ENCODE data around the gene PLA2G15.

Gene PLA2G15

GRCh38 chr16:68237243-68238028 is 7.7 kb upstream of the PLA2G15 start (continued):
- TF ChIP-seq ZNF140 (tag by site-specific recombination; IDR thresholded peaks at IDR 0.05): no peak
- TF ChIP-seq GLIS1 (tag by site-specific recombination; IDR thresholded peaks at IDR 0.05): 0 out of 2 replicates have a peak, but pooled peaks have one; percentile 7
- TF ChIP-seq SALL2 (tag by site-specific recombination; IDR thresholded peaks at IDR 0.05; ENCODE audit: borderline replicate concordance): no peak
- TF ChIP-seq ZBTB17 (tag by site-specific recombination; IDR thresholded peaks at IDR 0.05): peak; percentile 38
- no peak for TF ChIP-seq ZNF677 (tag by site-specific recombination; IDR thresholded peaks at IDR 0.05)
- no peak for TF ChIP-seq HOXA7 (CRISPR knock-in tag; IDR thresholded peaks at IDR 0.05; ENCODE audit: borderline replicate concordance)
- TF ChIP-seq ZNF654 (tag by site-specific recombination; IDR thresholded peaks at IDR 0.05; ENCODE audit: low read depth): no peak
- no peak for TF ChIP-seq ZNF416 (tag by site-specific recombination; IDR thresholded peaks at IDR 0.05)
- TF ChIP-seq, protein P1, sequence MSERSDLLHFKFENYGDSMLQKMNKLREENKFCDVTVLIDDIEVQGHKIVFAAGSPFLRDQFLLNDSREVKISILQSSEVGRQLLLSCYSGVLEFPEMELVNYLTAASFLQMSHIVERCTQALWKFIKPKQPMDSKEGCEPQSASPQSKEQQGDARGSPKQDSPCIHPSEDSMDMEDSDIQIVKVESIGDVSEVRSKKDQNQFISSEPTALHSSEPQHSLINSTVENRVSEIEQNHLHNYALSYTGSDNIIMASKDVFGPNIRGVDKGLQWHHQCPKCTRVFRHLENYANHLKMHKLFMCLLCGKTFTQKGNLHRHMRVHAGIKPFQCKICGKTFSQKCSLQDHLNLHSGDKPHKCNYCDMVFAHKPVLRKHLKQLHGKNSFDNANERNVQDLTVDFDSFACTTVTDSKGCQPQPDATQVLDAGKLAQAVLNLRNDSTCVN (tag by site-specific recombination; optimal IDR thresholded peaks at IDR 0.05): peak; percentile 86
- TF ChIP-seq FEZF1 (tag by site-specific recombination; IDR thresholded peaks at IDR 0.05): peak; percentile 4
- TF ChIP-seq OVOL3 (tag by site-specific recombination; IDR thresholded peaks at IDR 0.05): no peak
- no peak for TF ChIP-seq ZNF10 (tag by site-specific recombination; IDR thresholded peaks at IDR 0.05)
- peak; percentile 71; the same call in 1 of the 2 replicates for TF ChIP-seq HIC1 (tag by site-specific recombination; IDR thresholded peaks at IDR 0.05)
- TF ChIP-seq ZNF394 (tag by site-specific recombination; IDR thresholded peaks at IDR 0.05; ENCODE audit: borderline replicate concordance): peak; percentile 40; the same call in 1 of the 2 replicates
- TF ChIP-seq ZBTB7A (tag by site-specific recombination; IDR thresholded peaks at IDR 0.05; ENCODE audit: low read depth): no peak
- TF ChIP-seq ZNF549 (tag by site-specific recombination; IDR thresholded peaks at IDR 0.05): no peak
- peak; percentile 37; the same call in 1 of the 2 replicates for TF ChIP-seq ZNF843 (tag by site-specific recombination; IDR thresholded peaks at IDR 0.05)
- peak; percentile 77; the same call in 1 of the 2 replicates for TF ChIP-seq ZXDB (tag by site-specific recombination; IDR thresholded peaks at IDR 0.05)
- TF ChIP-seq SP3 (tag by site-specific recombination; IDR thresholded peaks at IDR 0.05): peak; percentile 94
- TF ChIP-seq, protein P2, sequence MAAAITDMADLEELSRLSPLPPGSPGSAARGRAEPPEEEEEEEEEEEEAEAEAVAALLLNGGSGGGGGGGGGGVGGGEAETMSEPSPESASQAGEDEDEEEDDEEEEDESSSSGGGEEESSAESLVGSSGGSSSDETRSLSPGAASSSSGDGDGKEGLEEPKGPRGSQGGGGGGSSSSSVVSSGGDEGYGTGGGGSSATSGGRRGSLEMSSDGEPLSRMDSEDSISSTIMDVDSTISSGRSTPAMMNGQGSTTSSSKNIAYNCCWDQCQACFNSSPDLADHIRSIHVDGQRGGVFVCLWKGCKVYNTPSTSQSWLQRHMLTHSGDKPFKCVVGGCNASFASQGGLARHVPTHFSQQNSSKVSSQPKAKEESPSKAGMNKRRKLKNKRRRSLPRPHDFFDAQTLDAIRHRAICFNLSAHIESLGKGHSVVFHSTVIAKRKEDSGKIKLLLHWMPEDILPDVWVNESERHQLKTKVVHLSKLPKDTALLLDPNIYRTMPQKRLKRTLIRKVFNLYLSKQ (tag by site-specific recombination; IDR thresholded peaks at IDR 0.05; ENCODE audit: borderline replicate concordance): no peak
- TF ChIP-seq ZBTB21 (tag by site-specific recombination; IDR thresholded peaks at IDR 0.05): no peak
- no peak for TF ChIP-seq ZNF350 (tag by site-specific recombination; IDR thresholded peaks at IDR 0.05)
- TF ChIP-seq ZNF433 (tag by site-specific recombination; IDR thresholded peaks at IDR 0.05; ENCODE audit: low read depth): no peak
- TF ChIP-seq ZNF184 (tag by site-specific recombination; IDR thresholded peaks at IDR 0.05): no peak
- 0 out of 2 replicates have a peak, but pooled peaks have one; percentile 42 for TF ChIP-seq ZNF610 (tag by site-specific recombination; IDR thresholded peaks at IDR 0.05; ENCODE audit: borderline replicate concordance)
- no peak for TF ChIP-seq ZNF2 (tag by site-specific recombination; IDR thresholded peaks at IDR 0.05)
- no peak for TF ChIP-seq ZNF707 (tag by site-specific recombination; IDR thresholded peaks at IDR 0.05)
- no peak for TF ChIP-seq ZNF202 (tag by site-specific recombination; IDR thresholded peaks at IDR 0.05; ENCODE audit: borderline replicate concordance)
- peak; percentile 76 for TF ChIP-seq ZNF335 (tag by site-specific recombination; conservative IDR thresholded peaks at IDR 0.05)
- TF ChIP-seq ZNF239 (tag by site-specific recombination; IDR thresholded peaks at IDR 0.05): no peak
- TF ChIP-seq OSR2 (tag by site-specific recombination; IDR thresholded peaks at IDR 0.05): peak; percentile 94
- TF ChIP-seq, protein P3, sequence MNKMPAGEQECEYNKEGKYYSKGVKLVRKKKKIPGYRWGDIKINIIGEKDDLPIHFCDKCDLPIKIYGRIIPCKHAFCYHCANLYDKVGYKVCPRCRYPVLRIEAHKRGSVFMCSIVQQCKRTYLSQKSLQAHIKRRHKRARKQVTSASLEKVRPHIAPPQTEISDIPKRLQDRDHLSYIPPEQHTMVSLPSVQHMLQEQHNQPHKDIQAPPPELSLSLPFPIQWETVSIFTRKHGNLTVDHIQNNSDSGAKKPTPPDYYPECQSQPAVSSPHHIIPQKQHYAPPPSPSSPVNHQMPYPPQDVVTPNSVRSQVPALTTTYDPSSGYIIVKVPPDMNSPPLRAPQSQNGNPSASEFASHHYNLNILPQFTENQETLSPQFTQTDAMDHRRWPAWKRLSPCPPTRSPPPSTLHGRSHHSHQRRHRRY (tag by site-specific recombination; IDR thresholded peaks at IDR 0.05): no peak
- TF ChIP-seq ZNF76 (tag by site-specific recombination; IDR thresholded peaks at IDR 0.05; ENCODE audit: borderline replicate concordance, low read depth): 0 out of 2 replicates have a peak, but pooled peaks have one; percentile 23
- TF ChIP-seq ZIC2 (tag by site-specific recombination; IDR thresholded peaks at IDR 0.05): no peak
- TF ChIP-seq ZBTB20 (tag by site-specific recombination; IDR thresholded peaks at IDR 0.05): peak; percentile 99
- peak; percentile 80 for TF ChIP-seq ZNF629 (tag by site-specific recombination; IDR thresholded peaks at IDR 0.05)

Data from HEK293 (cell line).